GM18520 (cell line): ENCODE results near the gene ARRB1.
"Not testable (repeated sequence)": the region's sequence is repeated elsewhere in the genome, so short reads cannot be mapped to it uniquely, and the experiment has no call there.

ENCODE experiments used
- ATAC-seq: cut with Tn5 transposase; IDR thresholded peaks from one replicate; pipeline ENCODE4 v1.9.1; 2021; ENCODE audit not compliant: unreplicated experiment

Gene ARRB1

GRCh38 chr11:75277991-75278790 lies 73.3 kb downstream of the ARRB1 start:
- ATAC-seq, result no peak

- ATAC-seq, result no peak
Measured at GRCh38 chr11:75277211-75277805, 74.2 kb downstream of the ARRB1 start.

GRCh38 chr11:75276686-75277085 lies 74.8 kb downstream of the ARRB1 start:
- ATAC-seq, result no peak

- no peak for ATAC-seq
Measured at GRCh38 chr11:75276186-75276585, 75.3 kb downstream of the ARRB1 start.

- ATAC-seq, result no peak
Measured at GRCh38 chr11:75275581-75275980, 75.9 kb downstream of the ARRB1 start.

- ATAC-seq, result not testable (repeated sequence)
Measured at GRCh38 chr11:75274716-75275115, 76.7 kb downstream of the ARRB1 start.

- no peak for ATAC-seq
Measured at GRCh38 chr11:75273411-75274391, 77.8 kb downstream of the ARRB1 start.

- no peak for ATAC-seq
Measured at GRCh38 chr11:75272821-75273301, 78.6 kb downstream of the ARRB1 start.

GRCh38 chr11:75272391-75272790 lies 79.1 kb downstream of the ARRB1 start:
- no peak for ATAC-seq

GRCh38 chr11:75271730-75272129 lies 79.7 kb downstream of the ARRB1 start:
- ATAC-seq, result no peak

GRCh38 chr11:75270896-75271418 lies 80.5 kb downstream of the ARRB1 start:
- no peak for ATAC-seq

GRCh38 chr11:75269896-75270295 lies 81.6 kb downstream of the ARRB1 start:
- ATAC-seq, result no peak

- no peak for ATAC-seq
Measured at GRCh38 chr11:75269367-75269660, 82.1 kb downstream of the ARRB1 start.

GRCh38 chr11:75268626-75269366 lies 82.7 kb downstream of the ARRB1 start:
- no peak for ATAC-seq

GRCh38 chr11:75267171-75267970 lies 84.1 kb downstream of the ARRB1 start:
- ATAC-seq, result no peak

GRCh38 chr11:75265851-75266531 lies 85.5 kb downstream of the ARRB1 start:
- no peak for ATAC-seq

GRCh38 chr11:75264971-75265370 lies 86.5 kb downstream of the ARRB1 start:
- ATAC-seq, result no peak

- no peak for ATAC-seq
Measured at GRCh38 chr11:75264356-75264755, 87.1 kb downstream of the ARRB1 start.

GRCh38 chr11:75263944-75264349 lies 87.5 kb downstream of the ARRB1 start:
- ATAC-seq, result no peak
